GM18498 (cell line): Measurements from ENCODE around the gene ZFP1.
"Not testable (repeated sequence)": the region's sequence is repeated elsewhere in the genome, so short reads cannot be mapped to it uniquely, and the experiment has no call there.

Experiments used
- ATAC-seq: cut with Tn5 transposase; IDR thresholded peaks from one replicate; pipeline ENCODE4 v1.9.1; 2021; ENCODE audit warnings: mild to moderate bottlenecking, moderate library complexity; ENCODE audit not compliant: unreplicated experiment

The ZFP1 gene

DNA sequence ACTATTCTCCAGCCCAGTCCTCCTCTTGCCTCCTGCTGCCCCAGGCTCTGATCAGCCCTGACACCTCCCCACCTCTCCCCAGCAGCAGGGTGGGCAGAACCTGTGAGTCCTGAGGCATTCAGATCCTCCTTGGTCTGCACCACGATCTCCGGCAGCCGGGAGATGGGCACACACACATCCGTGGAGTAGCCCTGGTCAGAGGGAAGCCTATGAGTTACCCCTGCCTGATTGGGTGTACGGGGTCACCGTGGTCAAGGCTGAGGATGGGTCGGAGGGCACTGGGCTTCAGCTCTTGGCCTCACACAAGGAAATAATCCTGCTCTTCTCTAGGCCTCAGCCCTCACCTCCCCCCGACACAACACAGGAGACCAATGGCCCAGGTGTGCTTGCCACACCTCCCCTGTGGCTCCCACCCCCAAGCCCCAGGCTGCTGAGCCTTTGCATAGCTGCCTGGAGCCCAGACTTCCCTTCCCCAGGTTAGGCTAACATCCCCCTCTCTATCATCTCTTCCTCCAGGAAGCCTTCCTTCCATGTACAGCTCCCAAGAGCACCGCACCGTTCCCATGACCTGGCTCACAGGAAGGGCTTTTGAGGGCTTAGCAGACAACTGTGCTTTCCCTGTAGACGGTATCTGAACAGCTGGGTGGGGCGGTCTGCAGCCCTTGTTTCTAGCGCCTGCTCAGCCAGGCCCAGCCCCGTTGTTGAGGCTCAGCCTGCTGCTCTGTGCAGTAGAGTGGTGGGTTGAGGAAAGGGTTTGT, 35.4 kb upstream of the ZFP1 start:
- no peak for ATAC-seq

DNA sequence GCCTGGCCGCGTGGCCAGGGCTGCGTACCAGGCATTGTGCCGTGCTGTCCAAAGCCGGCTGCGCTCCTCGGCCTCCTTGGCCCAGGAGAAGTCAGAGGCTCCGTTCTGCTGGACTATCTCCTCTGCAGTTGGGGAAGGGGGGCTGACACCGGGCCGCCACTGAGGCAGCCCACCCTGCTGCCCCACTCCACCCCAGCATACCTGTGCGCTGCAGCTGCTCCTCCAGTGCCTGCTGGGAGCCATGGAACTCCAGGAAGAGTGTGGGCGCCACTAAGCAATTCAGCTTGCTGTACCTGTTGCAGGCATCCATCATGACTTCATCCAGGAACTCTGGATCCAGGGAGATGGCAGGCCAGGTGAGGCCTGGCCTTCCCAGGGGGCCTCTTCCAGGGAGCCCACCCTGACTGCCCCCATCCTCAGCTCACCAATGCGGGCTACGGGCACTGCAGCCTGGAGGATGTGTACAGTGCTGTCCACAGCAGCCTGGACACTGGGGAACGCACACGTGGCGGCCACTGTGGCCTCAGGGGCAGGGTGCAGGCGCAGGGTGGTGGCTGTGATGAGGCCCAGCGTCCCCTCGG, 34.7 kb upstream of the ZFP1 start:
- ATAC-seq, result no peak

GRCh38 chr16:75114179-75114945, 34.0 kb upstream of the ZFP1 start:
- no peak for ATAC-seq

GRCh38 chr16:75114946-75115825, 33.1 kb upstream of the ZFP1 start:
- no peak for ATAC-seq

DNA sequence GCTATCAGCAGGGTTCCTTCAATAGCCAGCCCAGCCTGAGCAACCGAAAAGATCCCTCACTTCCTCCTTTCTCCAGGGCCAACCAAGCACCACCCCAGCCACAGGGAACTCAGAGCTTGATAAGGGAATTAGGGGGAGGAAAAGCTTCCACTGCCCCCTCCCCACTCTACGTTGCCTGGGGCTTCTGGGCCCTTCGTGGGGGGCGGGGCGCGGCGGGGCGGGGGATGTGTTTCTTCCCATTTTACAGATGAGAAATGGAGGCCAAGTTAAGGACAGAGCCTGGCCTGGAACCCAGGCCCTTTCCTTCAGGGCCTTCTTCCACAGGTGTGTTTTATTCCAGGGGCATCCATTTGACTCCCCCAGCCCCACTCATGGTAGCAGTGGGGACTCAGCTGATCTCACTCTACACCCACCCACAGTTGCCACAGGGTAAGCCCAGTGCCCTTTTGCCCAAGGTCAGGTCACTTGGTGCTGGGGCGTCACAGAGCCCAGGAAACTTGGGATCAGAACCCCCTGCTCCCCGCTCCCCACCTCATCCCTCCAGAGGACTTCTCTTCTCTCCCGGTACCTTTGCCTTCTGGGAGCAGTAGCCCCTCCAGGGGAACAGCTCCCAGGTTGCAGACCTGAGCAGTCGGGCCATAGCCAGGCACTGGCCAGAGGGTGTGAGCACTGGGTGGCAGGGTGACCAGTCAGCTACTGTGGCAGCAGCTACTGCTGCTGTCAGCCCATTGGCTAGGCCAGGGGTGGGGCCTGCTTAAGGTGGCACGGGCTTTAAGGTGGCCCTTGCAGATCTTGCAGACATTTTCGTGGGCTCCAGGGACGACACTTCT, 32.0 kb upstream of the ZFP1 start, which contains the start of gene LDHD:
Gene LDHD (minus strand): TSS at position 700 of the 830 bp plus-strand sequence. CDS start 60 bp downstream, at position 640.
- no peak for ATAC-seq

- no peak for ATAC-seq
These were observed 31.4 kb upstream of the ZFP1 start for GRCh38 chr16:75116911-75117245.

GRCh38 chr16:75118943-75119539, 29.3 kb upstream of the ZFP1 start:
- ATAC-seq, result no peak

DNA sequence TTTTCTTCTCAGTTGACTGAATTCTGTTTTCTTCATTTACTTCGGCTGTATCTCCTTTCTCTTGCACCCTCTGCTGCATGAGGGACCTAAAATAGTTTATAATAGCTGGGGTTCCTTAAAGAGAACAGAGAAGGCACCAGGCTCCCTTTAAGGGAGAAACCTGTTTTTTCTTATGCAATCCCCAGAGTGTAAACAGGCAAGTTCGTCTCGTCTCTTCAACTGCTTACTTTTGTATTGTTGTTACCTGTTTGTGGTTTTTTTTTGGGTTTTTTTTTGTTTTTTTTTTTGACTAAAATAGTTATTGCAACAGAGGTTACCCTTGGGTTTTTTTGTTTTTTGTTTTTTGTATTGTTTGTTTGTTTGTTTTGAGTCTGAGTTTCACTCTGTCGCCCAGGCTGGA, 28.1 kb upstream of the ZFP1 start:
- no peak for ATAC-seq

DNA sequence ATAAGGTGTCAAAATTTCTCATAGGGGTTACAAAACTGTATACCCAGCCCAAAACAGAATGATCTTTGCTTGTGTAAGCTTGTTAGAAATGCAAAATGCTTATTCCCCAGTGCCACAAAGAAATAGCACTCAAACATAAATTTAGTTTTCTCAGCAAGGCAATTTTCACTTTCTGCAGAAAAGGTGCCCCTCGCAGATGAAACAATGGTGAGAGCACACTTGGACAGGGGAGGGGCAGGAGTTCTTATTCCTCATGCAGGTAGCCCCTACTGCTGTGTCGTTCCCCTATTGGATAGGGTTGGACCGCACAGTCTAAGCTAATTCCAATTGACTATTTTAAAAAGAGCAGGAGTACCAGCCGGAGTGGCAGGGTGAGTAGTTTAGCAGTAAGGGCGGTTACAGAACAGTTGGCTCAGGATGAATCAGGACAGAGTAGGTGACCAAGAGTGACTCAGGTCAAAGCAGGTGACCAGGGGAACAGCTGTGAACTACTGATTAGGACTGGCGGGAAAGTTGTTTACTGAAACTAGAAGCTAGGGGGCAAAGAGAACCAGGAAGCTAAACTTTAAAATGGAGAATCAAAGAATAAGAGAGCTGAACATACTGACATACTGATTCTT, 26.3 kb upstream of the ZFP1 start:
- ATAC-seq, result no peak

DNA sequence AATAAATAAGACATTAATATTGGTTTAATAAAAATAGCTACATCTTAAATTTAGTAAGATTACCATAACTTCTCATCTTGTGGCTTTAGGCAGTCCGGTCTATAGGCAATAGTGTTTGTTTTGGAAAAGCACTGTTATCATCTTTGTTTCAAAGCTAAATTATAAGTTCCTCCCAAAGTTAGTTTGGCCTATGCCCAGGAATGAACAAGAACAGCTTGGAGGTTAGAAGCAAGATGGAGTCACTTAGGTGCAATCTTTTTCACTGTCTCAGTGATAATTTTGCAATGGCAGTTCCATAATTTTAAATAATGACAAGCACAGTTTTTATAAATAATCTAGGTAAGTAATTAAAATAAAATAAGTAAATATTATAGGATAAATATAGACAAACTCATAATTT, 25.7 kb upstream of the ZFP1 start:
- ATAC-seq, result no peak

DNA sequence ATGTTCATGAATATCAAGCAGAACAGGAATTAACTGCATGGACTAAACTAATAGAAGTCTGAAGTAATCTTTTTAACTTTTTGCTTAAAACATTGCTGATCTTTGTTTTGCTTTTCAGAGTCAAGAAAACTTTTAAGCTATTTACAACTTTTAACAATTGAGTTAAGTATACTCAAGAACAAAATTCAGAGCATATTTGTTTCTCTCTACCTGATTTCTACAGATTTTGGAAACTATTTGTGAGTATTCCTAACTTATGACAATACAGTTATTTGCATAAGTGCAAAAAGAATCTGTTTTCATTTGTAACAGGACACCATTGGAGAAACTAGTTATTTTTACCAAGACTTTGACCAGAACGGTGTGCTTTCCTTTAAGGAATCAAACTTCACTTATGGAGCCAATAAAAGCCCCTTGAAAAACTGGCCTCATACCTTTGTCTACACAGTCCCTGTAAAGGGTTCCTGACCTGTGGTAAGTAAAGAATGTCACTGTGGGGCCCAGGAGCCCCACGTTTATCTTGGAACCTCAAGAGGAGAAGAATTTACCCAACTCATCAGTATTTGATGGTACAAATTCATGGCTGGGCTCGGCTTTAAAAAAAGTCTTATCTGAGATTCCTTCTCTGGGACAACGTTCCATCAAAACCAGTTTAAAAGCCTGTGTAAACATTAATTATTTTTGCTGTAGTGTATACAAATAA, 20.5 kb upstream of the ZFP1 start:
- no peak for ATAC-seq

DNA sequence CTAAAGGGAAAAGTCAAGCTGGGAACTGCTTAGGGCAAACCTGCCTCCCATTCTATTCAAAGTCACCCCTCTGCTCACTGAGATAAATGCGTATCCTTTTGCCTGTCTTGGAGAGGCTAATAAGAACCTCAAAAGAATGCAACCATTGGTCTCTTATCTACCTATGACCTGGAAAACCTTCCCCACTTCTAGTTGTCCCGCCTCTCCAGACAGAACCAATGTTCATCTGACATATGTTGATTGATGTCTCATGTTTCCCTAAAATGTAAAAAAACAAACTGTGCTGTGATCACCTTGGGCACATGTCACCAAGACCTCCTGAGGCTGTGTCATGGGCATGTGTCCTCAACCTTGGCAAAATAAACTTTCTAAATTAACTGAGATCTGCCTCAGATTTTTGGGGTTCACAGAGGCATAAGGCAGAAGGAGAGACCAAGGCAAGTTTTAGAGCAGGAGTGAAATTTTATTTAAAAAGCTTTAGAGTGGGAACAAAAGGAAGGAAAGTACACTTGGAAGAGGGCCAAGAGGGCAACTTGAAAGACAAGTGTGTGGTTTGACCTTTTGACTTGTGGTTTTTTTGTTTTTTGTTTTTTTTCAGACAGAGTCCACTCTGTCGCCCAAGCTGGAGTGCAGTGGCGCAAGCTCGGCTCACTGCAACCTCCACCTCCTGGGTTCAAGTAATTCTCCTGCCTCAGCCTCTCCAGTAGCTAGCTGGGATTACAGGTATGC, 18.7 kb upstream of the ZFP1 start:
- not testable (repeated sequence) for ATAC-seq

- no peak for ATAC-seq
These were observed 18.1 kb upstream of the ZFP1 start for GRCh38 chr16:75130150-75130771.

DNA sequence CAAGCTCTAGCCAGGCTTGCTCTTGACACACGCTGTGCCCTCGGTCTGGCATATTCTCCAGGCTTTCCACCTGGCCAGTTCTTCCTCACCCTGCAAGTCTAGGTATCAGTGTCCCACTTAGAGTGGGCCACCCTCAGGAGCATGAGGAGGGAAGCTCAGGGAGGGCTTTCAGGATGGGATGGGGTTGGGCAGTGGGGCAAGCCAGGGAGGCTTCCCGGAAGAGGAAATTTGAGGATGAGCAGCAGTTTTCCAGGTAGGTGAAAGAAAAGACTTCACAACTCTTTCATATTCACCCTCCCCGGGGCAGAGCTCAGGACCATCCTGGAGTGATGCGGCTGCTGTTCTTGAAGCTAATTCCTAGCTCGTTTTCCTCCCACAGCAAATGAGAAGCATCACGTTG, 17.2 kb upstream of the ZFP1 start:
- no peak for ATAC-seq

DNA sequence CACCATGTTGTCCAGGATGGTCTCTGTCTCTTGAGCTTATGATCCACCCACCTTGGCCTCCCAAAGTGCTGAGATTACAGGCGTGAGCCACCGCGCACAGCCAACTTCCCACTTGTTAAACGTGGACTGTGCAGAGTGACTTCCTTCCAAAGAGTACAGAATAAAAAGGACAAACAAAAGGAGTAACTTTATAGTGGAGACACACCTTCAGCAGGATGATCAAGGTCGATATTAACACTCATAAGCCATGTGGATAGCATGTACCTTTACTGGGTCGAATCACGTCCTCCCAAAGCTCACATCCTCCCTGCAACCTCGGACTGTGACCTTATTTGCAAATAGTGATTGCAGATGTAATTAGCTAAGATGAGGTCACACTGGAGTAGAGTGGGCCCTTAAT, 10.1 kb upstream of the ZFP1 start:
- no peak for ATAC-seq

DNA sequence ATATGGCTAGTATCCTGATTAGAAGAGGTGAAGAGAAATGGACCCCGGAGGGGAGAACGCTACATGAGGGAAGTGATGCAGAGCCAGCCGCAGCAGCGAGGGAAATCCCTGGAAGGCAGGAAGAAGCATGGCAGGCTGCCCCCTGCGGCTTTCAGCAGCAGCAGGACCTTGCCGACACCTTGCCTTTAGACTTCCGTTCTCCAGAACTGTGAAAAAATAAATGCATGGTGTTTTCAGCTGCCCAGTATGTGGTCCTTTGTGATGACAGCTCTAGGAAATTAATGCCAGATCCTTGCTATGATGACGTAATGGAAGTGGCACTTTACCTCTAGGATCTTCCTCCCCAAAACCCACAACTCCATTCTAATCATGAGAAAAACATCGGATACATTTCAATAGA, 9.7 kb upstream of the ZFP1 start:
- ATAC-seq, result no peak

GRCh38 chr16:75139498-75139897, 8.8 kb upstream of the ZFP1 start:
- no peak for ATAC-seq

DNA sequence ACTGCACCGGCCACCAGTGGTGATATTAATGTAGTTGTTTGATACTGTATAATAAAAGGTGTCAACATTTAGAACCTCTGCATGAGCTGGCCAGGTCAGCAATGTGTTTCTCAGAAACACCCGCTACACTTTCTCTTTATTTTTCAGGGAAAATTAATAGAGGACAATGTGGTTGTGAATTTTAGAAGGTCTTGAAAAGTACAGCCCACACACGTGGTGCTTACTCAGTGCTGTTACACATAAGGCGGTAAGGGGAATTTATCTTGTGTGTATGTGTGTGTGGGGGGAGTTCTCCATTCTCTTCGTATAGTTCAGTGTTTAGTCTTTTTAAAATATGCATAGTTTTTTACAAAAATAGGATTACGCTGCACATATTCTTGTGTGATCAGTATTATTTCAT, 4.4 kb upstream of the ZFP1 start:
- ATAC-seq, result no peak
